Right atrium auricular region (tissue), 2 donors: ENCODE measurements around the gene ST3GAL2. TPM values are rescaled to one million over a fixed set of nuclear protein-coding genes. Genes with fewer than 3 reads are reported as not detected.

Source experiments
- DNase-seq: peaks from one replicate; pipeline ENCODE4 v3.0.0-alpha.2; 2019; ENCODE audit warnings: low spot score
- H3K27ac ChIP-seq, 2 donors: fragments of 200-600 bp; sonication (generic); 1 replicate in 1 of 2; 2 replicates in 1 of 2; pipeline ENCODE4 v1.5.1; 2016 to 2019
- H3K27me3 ChIP-seq, 2 donors: fragments of 200-600 bp; sonication (generic); one replicate each; pipeline versions ENCODE4 v1.5.1 to v1.6.0; 2017 to 2019
- H3K36me3 ChIP-seq: fragments of 200-600 bp; sonication (generic); one replicate; pipeline ENCODE4 v1.5.1; 2016
- H3K4me1 ChIP-seq, 2 donors: fragments of 200-600 bp; sonication (generic); one replicate each; pipeline versions ENCODE4 v1.5.1 to v1.6.0; 2017 to 2019
- H3K4me3 ChIP-seq, 2 donors: fragments of 200-600 bp; sonication (generic); 1 replicate in 1 of 2; 2 replicates in 1 of 2; pipeline ENCODE4 v1.5.1; 2017 to 2019; ENCODE audit warnings: mild to moderate bottlenecking in 1 of 2, moderate library complexity in 1 of 2
- H3K9me3 ChIP-seq, 2 donors: fragments of 200-600 bp; sonication (generic); one replicate each; pipeline ENCODE4 v1.5.1; 2019
- total RNA-seq, 2 donors: library from RNA; depleted of rRNA; stranded (reverse); fragments of >200 nt; gene quantifications; one replicate each; pipeline ENCODE4 v1.1.0, GENCODE V29; 2016
- TF ChIP-seq, protein P1 (sequence below), 2 donors: fragments of 200-600 bp; sonication (generic); IDR thresholded peaks; one replicate each; pipeline ENCODE4 v1.5.1; 2019; ENCODE audit warnings: antibody characterized with exemption in 2 of 2

Gene ST3GAL2, protein sequence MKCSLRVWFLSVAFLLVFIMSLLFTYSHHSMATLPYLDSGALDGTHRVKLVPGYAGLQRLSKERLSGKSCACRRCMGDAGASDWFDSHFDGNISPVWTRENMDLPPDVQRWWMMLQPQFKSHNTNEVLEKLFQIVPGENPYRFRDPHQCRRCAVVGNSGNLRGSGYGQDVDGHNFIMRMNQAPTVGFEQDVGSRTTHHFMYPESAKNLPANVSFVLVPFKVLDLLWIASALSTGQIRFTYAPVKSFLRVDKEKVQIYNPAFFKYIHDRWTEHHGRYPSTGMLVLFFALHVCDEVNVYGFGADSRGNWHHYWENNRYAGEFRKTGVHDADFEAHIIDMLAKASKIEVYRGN
- total RNA-seq: 10 to 100 TPM; 13.5 to 16.9 TPM

DNA sequence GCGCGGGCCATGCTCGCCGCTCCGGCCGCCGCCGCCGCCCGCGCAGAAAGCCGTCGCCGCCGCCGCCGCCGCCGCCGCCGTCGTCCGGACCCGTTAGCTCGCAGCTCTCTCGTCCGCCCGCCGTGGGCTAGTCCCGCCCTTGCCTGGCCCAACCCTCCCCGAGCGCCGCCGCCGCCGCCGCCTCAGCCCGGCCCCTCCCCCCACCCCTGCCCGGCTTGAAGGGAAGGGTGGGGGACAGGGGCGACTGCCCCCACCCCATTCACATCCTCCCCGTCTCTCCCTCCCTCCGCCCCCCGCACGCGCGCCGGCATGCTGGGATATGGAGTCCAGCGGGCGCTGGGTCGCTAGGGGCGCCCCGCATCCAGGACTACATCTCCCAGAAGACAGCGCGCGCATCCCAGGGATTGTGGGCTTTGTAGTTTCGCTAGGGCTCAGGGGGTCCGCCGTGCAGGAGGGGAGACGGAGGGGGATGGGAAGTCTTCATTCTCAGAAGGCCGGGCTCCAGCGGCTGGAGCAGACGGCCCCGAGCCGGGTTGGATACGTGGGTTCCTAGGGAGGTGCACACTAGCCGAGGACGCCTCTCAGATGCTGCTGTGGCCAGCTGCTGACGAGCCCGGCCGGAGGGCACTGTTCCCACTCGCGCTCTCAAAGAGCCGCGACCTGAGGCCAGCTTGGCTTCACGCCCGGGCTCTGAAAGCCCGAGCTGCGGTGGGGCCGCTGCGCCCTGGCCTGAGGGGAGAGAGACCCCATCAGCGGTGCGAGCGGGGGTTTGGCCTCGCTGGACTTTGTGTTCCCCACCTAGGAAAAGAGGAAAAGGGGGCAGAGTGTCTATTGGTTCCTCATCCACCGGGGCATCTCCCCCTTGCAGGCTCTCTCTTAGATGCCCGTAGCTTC is at the start of gene ST3GAL2:
ST3GAL2 (minus strand) TSS at position 132 of the 894 bp plus-strand sequence. CDS start 40,570 bp downstream, outside the sequence.
- Histone ChIP-seq H3K27me3 (no peaks in the 10 kb centered on the region), H3K4me3 (peak within 1 kb of the TSS; percentile 84 to 91), H3K9me3 (no peaks in the 10 kb centered on the region), H3K36me3 (no peaks in the 10 kb centered on the region), H3K27ac (peak within 1 kb of the TSS; percentile 63 to 76), H3K4me1 (peaks cover 0 to 42% of the 10 kb centered on the region in 2 donors)
- peak; percentile 94 for DNase-seq
- TF ChIP-seq, protein P1, sequence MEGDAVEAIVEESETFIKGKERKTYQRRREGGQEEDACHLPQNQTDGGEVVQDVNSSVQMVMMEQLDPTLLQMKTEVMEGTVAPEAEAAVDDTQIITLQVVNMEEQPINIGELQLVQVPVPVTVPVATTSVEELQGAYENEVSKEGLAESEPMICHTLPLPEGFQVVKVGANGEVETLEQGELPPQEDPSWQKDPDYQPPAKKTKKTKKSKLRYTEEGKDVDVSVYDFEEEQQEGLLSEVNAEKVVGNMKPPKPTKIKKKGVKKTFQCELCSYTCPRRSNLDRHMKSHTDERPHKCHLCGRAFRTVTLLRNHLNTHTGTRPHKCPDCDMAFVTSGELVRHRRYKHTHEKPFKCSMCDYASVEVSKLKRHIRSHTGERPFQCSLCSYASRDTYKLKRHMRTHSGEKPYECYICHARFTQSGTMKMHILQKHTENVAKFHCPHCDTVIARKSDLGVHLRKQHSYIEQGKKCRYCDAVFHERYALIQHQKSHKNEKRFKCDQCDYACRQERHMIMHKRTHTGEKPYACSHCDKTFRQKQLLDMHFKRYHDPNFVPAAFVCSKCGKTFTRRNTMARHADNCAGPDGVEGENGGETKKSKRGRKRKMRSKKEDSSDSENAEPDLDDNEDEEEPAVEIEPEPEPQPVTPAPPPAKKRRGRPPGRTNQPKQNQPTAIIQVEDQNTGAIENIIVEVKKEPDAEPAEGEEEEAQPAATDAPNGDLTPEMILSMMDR (IDR thresholded peaks at IDR 0.05): peak in 1 of 2 donors; percentile 36

DNA sequence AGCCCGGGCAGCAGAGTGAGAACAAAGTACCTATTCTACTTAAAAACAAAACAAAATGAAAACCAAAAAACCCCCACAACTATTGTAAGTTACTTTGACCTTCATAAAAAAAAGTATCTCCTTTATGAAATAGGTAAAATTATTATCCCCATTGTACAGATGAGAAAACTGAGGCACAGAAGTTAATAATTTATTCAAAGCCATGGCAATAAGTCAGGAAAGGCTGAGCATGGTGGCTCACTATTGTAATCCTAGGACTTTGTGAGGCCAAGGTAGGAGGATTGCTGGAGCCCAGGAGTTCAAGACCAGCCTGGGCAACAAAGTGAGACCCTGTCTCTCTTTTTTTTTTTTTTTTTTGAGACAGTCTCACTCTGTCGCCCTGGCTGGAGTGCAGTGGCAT is 46.0 kb upstream of the ST3GAL2 start:
- peaks cover 0 to 5% of the 10 kb centered on the region in 2 donors for H3K4me1 ChIP-seq
- H3K4me3 ChIP-seq: no peak overlapping the region
- H3K27me3 ChIP-seq: no peaks in the 10 kb centered on the region
- peaks cover 35% of the 10 kb centered on the region for H3K36me3 ChIP-seq
- no peak overlapping the region for H3K27ac ChIP-seq
- no peak for DNase-seq
- TF ChIP-seq, protein P1 (IDR thresholded peaks at IDR 0.05): no peak
- no peaks in the 10 kb centered on the region for H3K9me3 ChIP-seq

DNA sequence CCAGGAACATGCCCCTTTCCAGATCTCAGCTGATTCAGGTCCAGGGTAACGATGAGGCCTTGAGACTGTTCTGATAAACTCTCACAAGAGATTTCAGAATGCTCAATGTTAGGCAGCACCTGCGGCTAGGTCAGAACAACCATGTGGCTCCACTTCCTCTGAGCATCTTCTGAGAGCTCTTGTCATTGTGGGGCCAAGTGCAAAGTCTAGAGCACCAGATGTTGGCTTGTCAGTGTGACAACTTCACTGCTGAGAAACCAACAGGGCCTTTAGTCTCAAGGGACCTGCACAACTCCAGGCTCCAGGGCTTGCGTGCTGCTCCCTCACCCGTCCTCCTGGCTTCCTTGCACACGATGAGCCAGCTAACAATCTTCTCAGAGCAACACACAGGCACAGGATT is 44.5 kb upstream of the ST3GAL2 start:
- Histone ChIP-seq H3K36me3 (peaks cover 41% of the 10 kb centered on the region), H3K27ac (no peak overlapping the region), H3K9me3 (no peaks in the 10 kb centered on the region), H3K4me3 (no peak overlapping the region), H3K4me1 (peaks cover 0 to 19% of the 10 kb centered on the region in 2 donors), H3K27me3 (no peaks in the 10 kb centered on the region)
- TF ChIP-seq, protein P1 (IDR thresholded peaks at IDR 0.05): no peak
- DNase-seq: no peak

DNA sequence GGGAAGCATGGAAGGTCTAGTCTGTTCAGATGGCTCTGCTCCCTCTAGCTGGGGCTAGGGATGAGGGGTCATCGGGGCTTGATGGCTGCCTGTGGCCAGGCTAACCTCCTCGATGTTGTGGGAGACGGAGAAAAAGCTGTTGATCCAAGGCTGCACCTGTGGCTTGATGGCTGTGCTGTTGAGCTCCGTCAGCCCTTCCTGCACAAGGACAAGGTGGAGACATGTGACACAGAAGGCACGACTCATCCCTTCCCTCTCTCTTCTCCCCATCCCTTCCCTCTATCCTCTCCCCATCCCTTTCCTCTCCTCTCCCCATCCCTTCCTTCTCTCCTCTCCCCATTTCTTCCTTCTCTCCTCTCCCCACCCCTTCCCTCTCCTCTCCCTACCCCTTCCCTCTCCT is 43.7 kb upstream of the ST3GAL2 start:
- no peak overlapping the region for H3K4me3 ChIP-seq
- H3K27ac ChIP-seq: no peak overlapping the region
- H3K4me1 ChIP-seq: peaks cover 0 to 23% of the 10 kb centered on the region in 2 donors
- H3K9me3 ChIP-seq: no peaks in the 10 kb centered on the region
- peaks cover 41% of the 10 kb centered on the region for H3K36me3 ChIP-seq
- DNase-seq: no peak
- H3K27me3 ChIP-seq: no peaks in the 10 kb centered on the region
- TF ChIP-seq, protein P1 (IDR thresholded peaks at IDR 0.05): no peak

DNA sequence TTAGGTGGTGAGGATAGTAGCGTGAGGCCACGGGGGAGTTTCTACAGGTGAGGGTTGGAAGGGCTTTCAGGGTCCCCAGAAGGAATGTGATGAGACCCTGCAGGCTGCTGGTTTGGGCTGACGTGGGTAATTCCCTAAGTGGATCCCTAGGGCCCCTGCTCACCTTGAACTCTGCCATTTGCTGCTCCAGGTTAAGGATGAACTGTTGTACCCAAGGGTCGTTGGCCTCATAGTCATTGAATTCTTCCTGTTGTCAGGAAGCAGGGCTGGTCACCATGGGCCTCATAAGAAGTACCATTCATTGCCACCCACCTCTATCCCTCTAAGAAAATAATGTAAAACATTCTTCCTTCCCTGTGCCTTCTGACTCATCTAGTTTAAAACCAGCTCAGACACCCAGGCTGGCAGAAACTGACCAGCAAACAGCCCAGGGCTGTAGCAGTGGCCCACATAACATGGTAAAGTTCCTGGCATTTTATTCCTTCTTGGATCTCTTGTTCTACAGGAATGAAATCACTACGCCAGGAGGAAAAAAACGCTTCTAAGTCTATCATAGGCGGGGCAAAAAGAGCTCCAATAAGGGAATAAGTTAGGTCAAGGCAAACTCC is 43.1 kb upstream of the ST3GAL2 start:
- Histone ChIP-seq H3K27me3 (no peaks in the 10 kb centered on the region), H3K4me1 (peaks cover 0 to 23% of the 10 kb centered on the region in 2 donors), H3K9me3 (no peaks in the 10 kb centered on the region), H3K4me3 (no peak overlapping the region), H3K36me3 (peaks cover 41% of the 10 kb centered on the region), H3K27ac (no peak overlapping the region)
- DNase-seq: no peak
- TF ChIP-seq, protein P1 (IDR thresholded peaks at IDR 0.05): no peak
